NCI-H187 treated with DMSO at 0.1 percent for 48 hours (cell line): ENCODE data around the gene MRPL37.

Experiments used
- DNase-seq: peaks from one replicate; lab custom pipeline; 2025; lab: John Stamatoyannopoulos, UW

MRPL37 gene

DNA sequence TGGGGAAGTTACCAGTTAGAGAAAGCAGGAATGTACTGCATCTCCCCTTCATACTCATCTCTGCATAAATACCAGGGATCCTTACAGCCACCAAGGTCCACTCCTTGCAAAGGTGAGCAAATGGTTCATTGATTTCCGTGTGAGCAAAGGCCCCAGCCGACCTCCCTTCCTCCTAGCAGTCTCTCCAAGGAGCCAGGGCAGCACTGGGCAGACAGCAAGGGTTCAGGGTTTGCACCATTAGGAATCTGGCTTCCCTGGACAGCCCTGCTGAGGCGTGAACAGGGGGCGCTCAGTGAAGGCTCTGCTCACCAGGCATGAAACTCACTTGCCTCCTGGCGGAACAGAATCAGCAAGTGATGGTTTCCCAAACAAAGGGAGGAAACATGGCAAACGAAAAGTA is 65.7 kb downstream of the MRPL37 start:
- DNase-seq: no peak

DNA sequence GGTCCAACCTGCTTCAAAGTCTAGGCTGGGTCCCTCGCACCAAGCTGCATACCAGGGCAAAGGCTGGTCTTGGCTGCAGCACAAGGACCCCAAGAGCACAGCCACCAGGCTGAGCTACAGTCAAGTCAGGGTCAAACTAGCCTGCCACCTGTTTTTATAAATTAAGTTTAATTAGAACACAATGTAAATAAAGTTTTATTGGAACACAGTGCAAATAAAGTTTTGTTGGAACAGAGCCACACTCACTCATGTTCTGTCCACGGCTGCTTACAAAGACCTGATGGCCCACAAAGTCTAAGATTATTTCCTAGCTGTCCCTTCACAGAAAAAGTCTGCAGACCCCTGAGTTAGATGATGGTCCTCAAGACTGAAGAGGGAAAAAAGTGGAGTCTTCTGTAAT is 66.2 kb downstream of the MRPL37 start:
- no peak for DNase-seq

DNA sequence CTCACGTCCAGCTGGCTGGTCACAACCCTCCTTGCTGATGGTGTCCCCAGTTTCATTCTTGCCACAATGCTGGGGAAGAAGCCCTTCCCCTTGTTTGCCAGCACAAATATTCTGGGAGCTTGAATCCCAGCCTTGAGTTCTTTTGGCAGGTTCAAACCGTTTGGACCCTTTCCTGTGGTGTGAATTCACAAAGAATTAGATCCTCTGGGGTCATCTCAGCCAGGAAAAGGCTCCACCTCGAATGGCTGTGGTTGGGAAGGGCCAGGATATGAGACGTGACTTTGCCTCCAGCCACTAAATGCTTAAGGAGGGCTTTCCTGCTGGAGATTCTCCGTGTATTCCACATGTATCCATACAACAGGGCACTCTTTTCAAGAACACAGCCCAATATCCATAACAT is 66.9 kb downstream of the MRPL37 start:
- DNase-seq: no peak
